Epithelial cell of proximal tubule (primary cell): ENCODE results near the gene CACNA1C. TPM values are rescaled to one million over a fixed set of nuclear protein-coding genes. Genes with fewer than 3 reads are reported as not detected.

Experiments used
- DNase-seq: peaks from one replicate; pipeline ENCODE4 v3.0.0-alpha.2; 2011; ENCODE audit warnings: low read depth
- H3K4me3 ChIP-seq: 2 replicates; pipeline ENCODE4 v1.5.1; 2011; ENCODE audit warnings: low read depth, mild to moderate bottlenecking, low read length
- total RNA-seq: library from RNA; depleted of rRNA; stranded (reverse); fragments of >200 nt; gene quantifications from 2 replicates; pipeline ENCODE4 v1.2.3, GENCODE V29; 2015
- TF ChIP-seq, protein P1 (sequence below): conservative IDR thresholded peaks from 2 replicates; pipeline ENCODE4 v1.5.1; 2012; ENCODE audit warnings: low read depth, mild to moderate bottlenecking, low read length

Gene CACNA1C
- total RNA-seq, 1 donor from 2014 or later, result not detected

GRCh38 chr12:2240984-2241383 is 188.2 kb downstream of the CACNA1C start:
- TF ChIP-seq, protein P1, sequence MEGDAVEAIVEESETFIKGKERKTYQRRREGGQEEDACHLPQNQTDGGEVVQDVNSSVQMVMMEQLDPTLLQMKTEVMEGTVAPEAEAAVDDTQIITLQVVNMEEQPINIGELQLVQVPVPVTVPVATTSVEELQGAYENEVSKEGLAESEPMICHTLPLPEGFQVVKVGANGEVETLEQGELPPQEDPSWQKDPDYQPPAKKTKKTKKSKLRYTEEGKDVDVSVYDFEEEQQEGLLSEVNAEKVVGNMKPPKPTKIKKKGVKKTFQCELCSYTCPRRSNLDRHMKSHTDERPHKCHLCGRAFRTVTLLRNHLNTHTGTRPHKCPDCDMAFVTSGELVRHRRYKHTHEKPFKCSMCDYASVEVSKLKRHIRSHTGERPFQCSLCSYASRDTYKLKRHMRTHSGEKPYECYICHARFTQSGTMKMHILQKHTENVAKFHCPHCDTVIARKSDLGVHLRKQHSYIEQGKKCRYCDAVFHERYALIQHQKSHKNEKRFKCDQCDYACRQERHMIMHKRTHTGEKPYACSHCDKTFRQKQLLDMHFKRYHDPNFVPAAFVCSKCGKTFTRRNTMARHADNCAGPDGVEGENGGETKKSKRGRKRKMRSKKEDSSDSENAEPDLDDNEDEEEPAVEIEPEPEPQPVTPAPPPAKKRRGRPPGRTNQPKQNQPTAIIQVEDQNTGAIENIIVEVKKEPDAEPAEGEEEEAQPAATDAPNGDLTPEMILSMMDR, result no peak
- DNase-seq, result no peak
- H3K4me3 ChIP-seq, result no peak overlapping the region

GRCh38 chr12:2242216-2242615 is 189.4 kb downstream of the CACNA1C start:
- DNase-seq, result no peak
- H3K4me3 ChIP-seq, result no peak overlapping the region
- TF ChIP-seq, protein P1, result no peak

GRCh38 chr12:2242816-2243215 is 190.0 kb downstream of the CACNA1C start:
- TF ChIP-seq, protein P1, result no peak
- no peak overlapping the region for H3K4me3 ChIP-seq
- DNase-seq, result no peak

DNA sequence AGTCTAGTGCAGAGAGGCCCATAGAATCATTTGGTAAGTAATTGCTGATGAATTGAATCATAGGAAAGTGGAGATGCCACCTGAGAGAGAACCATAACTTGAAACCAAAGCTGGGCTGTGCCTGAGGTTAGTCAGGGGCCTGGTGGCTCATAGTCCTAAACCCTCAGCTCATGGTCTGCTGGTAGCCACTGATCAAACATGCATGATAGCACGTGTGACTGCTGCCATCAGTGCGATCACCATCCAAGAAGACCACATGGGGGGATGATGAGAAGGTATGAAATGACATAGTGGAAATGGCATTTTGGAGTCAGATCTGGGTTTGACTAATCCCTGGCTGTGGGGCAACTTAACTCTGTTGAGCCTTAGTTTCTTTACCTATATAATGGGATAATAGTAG is 190.5 kb downstream of the CACNA1C start:
- no peak for DNase-seq
- TF ChIP-seq, protein P1, result no peak
- H3K4me3 ChIP-seq, result no peak overlapping the region

GRCh38 chr12:2244013-2244861 is 191.4 kb downstream of the CACNA1C start:
- TF ChIP-seq, protein P1, result no peak
- H3K4me3 ChIP-seq, result no peak overlapping the region
- DNase-seq, result peak; percentile 51

DNA sequence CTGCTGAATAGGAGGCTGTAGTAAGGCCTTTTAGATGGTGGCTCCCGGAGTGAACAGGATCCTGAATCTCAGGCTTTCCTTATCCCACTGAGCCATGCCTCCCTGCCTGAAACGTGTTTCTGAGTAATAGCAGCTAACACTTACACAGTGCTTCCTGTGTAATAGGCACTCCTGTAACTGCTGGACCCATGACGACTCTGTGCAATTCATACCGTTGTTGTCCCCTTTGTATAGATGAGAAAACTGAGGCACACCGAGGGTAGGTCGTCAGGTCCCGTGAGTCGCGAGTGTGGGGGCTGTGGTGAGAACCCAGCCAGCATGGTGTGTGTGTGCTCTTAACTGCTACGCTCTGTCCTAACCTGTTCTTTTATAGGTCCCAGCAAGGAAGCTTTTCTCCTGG is 193.6 kb downstream of the CACNA1C start:
- DNase-seq, result no peak
- no peak overlapping the region for H3K4me3 ChIP-seq
- TF ChIP-seq, protein P1, result no peak

DNA sequence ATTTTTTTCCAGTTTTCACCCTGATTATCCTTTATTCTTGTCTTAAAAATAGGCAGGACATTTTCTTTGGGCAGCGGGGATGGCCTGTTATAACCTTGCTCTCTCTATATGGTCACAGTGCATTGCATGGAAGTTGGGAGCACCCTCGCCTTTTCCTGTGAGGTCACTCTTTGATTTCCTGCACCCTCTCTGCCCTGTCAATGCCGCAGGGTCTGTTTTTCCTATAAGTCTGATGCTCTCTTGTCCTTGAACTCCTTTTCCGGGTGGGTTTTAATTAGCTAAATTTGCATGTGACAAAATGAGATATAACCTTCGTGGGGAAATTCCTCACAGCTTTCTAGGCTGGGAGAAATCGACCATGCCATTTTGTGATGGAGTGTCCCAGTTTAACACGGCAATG is 194.3 kb downstream of the CACNA1C start:
- no peak for DNase-seq
- TF ChIP-seq, protein P1, result no peak
- H3K4me3 ChIP-seq, result no peak overlapping the region
